Neural crest cell (in vitro differentiated cells): ENCODE data around the gene LRRC19. TPM values are rescaled to one million over a fixed set of nuclear protein-coding genes. Genes with fewer than 3 reads are reported as not detected.

Source experiments
- DNase-seq: peaks from one replicate; pipeline ENCODE4 v3.0.0; 2021; ENCODE audit warnings: low read depth, mixed read lengths, low spot score
- H3K27ac Mint-ChIP-seq: one replicate; pipeline ENCODE4 v1.8.0; 2021; ENCODE audit warnings: mild to moderate bottlenecking, mixed read lengths; ENCODE audit not compliant: unreplicated experiment
- H3K27me3 Mint-ChIP-seq: 2 replicates; pipeline ENCODE4 v1.8.0; 2021; ENCODE audit warnings: low read depth, mild to moderate bottlenecking, mixed read lengths
- H3K36me3 Mint-ChIP-seq: 2 replicates; pipeline ENCODE4 v1.8.0; 2021; ENCODE audit warnings: low read depth, mild to moderate bottlenecking, mixed read lengths
- H3K4me1 Mint-ChIP-seq: 2 replicates; pipeline ENCODE4 v1.8.0; 2021; ENCODE audit warnings: mixed read lengths
- H3K4me3 Mint-ChIP-seq: one replicate; pipeline ENCODE4 v1.8.0; 2021; ENCODE audit warnings: mild to moderate bottlenecking, mixed read lengths
- H3K9me3 Mint-ChIP-seq: 2 replicates; pipeline ENCODE4 v1.8.0; 2021; ENCODE audit warnings: mixed read lengths
- CTCF ChIP-seq: fragments of 200-600 bp; sonication (generic); conservative IDR thresholded peaks from 2 replicates; pipeline ENCODE4 v1.5.0; 2021; ENCODE audit warnings: antibody characterized with exemption, mild to moderate bottlenecking
- total RNA-seq: library from RNA; stranded (reverse); gene quantifications from 2 replicates; pipeline ENCODE4 v1.2.1, GENCODE V29; 2021

The LRRC19 gene
- total RNA-seq, 1 donor from 2014 or later, result not detected

- peaks cover 26% of the 10 kb centered on the region for H3K4me1 Mint-ChIP-seq
- TF ChIP-seq CTCF, result no peak
- peak overlapping the region; percentile 70 for H3K4me3 Mint-ChIP-seq
- H3K9me3 Mint-ChIP-seq, result no peaks in the 10 kb centered on the region
- no peak overlapping the region for H3K27ac Mint-ChIP-seq
- no peak for DNase-seq
- no peaks in the 10 kb centered on the region for H3K36me3 Mint-ChIP-seq
- peaks cover 4% of the 10 kb centered on the region for H3K27me3 Mint-ChIP-seq
These were observed 55.0 kb downstream of the LRRC19 start for GRCh38 chr9:26950521-26950920.

- no peaks in the 10 kb centered on the region for H3K36me3 Mint-ChIP-seq
- no peaks in the 10 kb centered on the region for H3K9me3 Mint-ChIP-seq
- H3K4me3 Mint-ChIP-seq, result peak overlapping the region; percentile 63
- H3K27ac Mint-ChIP-seq, result no peak overlapping the region
- H3K27me3 Mint-ChIP-seq, result peaks cover 4% of the 10 kb centered on the region
- no peak for DNase-seq
- peaks cover 27% of the 10 kb centered on the region for H3K4me1 Mint-ChIP-seq
- no peak for TF ChIP-seq CTCF
These were observed 55.8 kb downstream of the LRRC19 start for GRCh38 chr9:26949637-26950069.

- peaks cover 38% of the 10 kb centered on the region for H3K4me1 Mint-ChIP-seq
- peak overlapping the region; percentile 100 for H3K27ac Mint-ChIP-seq
- H3K27me3 Mint-ChIP-seq, result peaks cover 2% of the 10 kb centered on the region
- DNase-seq, result no peak
- no peak for TF ChIP-seq CTCF
- peaks cover 4% of the 10 kb centered on the region for H3K36me3 Mint-ChIP-seq
- no peaks in the 10 kb centered on the region for H3K9me3 Mint-ChIP-seq
- H3K4me3 Mint-ChIP-seq, result peak overlapping the region; percentile 99
These were observed 57.7 kb downstream of the LRRC19 start for GRCh38 chr9:26947736-26948135.

- Mint-ChIP-seq H3K27ac (peak within 1 kb of the TSS; percentile 100), H3K9me3 (peaks cover 3% of the 10 kb centered on the region), H3K27me3 (peaks cover 2% of the 10 kb centered on the region), H3K4me3 (peak within 1 kb of the TSS; percentile 99), H3K4me1 (peaks cover 41% of the 10 kb centered on the region), H3K36me3 (peaks cover 7% of the 10 kb centered on the region)
- peak; percentile 22 for TF ChIP-seq CTCF
- DNase-seq, result peak; percentile 68
These were observed 58.4 kb downstream of the LRRC19 start, which contains the start of gene PLAA for GRCh38 chr9:26946753-26947727. TSS of gene PLAA (minus strand) at chr9:26947242. CDS start at chr9:26947045, 197 bp downstream.

- Mint-ChIP-seq H3K4me1 (peaks cover 41% of the 10 kb centered on the region), H3K4me3 (peak overlapping the region; percentile 99), H3K27ac (no peak overlapping the region), H3K9me3 (peaks cover 3% of the 10 kb centered on the region), H3K36me3 (peaks cover 9% of the 10 kb centered on the region), H3K27me3 (no peaks in the 10 kb centered on the region)
- no peak for TF ChIP-seq CTCF
- no peak for DNase-seq
These were observed 59.9 kb downstream of the LRRC19 start for GRCh38 chr9:26945591-26945990.

Other genes starting within 250 kb of the LRRC19 start
- gene CAAP1, start 112.9 kb downstream of the LRRC19 start, total RNA-seq, result 17.8 and 20.8 TPM in 2 replicates
- 44.0 and 50.5 TPM in 2 replicates for gene PLAA, start 58.4 kb downstream of the LRRC19 start, total RNA-seq
- 19.0 and 20.6 TPM in 2 replicates for gene IFT74, start 49.3 kb downstream of the LRRC19 start, total RNA-seq
- 0.89 and 1.0 TPM in 2 replicates for gene TEK, start 103.6 kb upstream of the LRRC19 start, total RNA-seq